Parathyroid adenoma (tissue), 2 donors: ENCODE measurements around the gene ZNF385A.

ENCODE experiments used
- H2AFZ ChIP-seq: fragments of 300-600 bp; sonication (generic); one replicate; pipeline ENCODE4 v1.7.0; 2017; ENCODE audit warnings: antibody characterized with exemption, mild to moderate bottlenecking
- H3K27ac ChIP-seq: fragments of 300-600 bp; sonication (generic); one replicate; pipeline ENCODE4 v1.7.0; 2017
- H3K27me3 ChIP-seq: fragments of 300-600 bp; sonication (generic); one replicate; pipeline ENCODE4 v1.7.0; 2017; ENCODE audit warnings: low read length; ENCODE audit not compliant: control insufficient read depth, insufficient read depth
- H3K36me3 ChIP-seq: fragments of 300-600 bp; sonication (generic); one replicate; pipeline ENCODE4 v1.7.0; 2017; ENCODE audit warnings: low read length; ENCODE audit not compliant: control insufficient read depth, insufficient read depth
- H3K4me1 ChIP-seq: fragments of 300-600 bp; sonication (generic); one replicate; pipeline ENCODE4 v1.7.0; 2017; ENCODE audit warnings: control low read depth
- H3K4me2 ChIP-seq: fragments of 300-600 bp; sonication (generic); one replicate; pipeline ENCODE4 v1.7.0; 2017; ENCODE audit warnings: low read length
- H3K4me3 ChIP-seq: fragments of 300-600 bp; sonication (generic); one replicate; pipeline ENCODE4 v1.7.0; 2017; ENCODE audit warnings: low read depth, low read length
- H3K79me2 ChIP-seq: fragments of 300-600 bp; sonication (generic); one replicate; pipeline ENCODE4 v1.7.0; 2017; ENCODE audit warnings: control low read depth
- H3K9ac ChIP-seq: fragments of 300-600 bp; sonication (generic); one replicate; pipeline ENCODE4 v1.7.0; 2017; ENCODE audit warnings: mild to moderate bottlenecking
- H3K9me3 ChIP-seq: fragments of 300-600 bp; sonication (generic); one replicate; pipeline ENCODE4 v1.7.0; 2017; ENCODE audit warnings: low read length; ENCODE audit not compliant: control insufficient read depth
- TF ChIP-seq, protein P1 (sequence below): fragments of 300-600 bp; sonication (generic); IDR thresholded peaks from one replicate; pipeline ENCODE4 v1.7.0; 2017; ENCODE audit warnings: antibody characterized with exemption, mild to moderate bottlenecking
- donor health status: primary hyperparathyroidism.

Gene ZNF385A

DNA sequence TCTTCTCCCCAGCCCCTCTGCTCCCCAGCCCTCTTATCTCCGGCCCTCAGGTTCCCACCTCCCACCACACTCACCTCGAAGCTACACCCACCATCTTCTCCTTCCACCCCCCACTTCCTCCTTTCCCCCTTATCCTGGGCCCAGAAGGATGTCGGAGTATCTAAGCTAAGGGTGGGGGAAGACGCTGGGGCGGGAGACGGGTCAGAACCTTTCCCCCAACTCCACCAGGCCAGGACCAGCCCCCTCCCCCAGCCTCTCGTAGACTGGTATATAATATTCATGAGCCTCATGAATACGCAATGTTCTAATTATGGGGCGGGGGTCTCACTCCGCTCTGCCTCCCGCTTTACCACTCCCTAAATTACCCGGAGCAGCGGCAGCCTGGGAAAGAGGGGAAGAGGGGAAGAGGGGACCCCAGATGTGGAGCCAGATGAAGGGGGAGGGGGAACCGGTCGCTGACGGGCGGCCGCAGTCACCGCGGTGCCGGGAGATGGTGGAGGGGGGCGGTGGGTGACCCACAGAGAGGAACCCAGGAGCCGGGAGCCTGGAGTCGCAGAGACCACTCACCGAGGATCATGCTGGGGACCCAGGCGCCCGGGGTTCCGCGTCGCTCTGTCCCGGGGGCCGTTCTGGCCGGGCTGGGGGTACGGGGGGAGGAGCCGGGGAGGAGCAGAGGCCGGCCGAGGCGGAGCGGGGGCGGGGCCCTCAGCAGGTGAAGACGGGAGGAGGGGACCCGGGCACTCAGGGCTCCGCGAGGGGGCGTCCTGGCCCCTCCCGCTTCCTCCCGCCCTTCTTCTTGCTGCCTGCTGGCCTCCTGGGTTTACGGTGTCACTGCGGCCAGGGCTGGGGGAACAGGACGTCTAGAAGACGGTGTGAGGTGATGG is 6.4 kb upstream of the ZNF385A start:
- Histone ChIP-seq H2AFZ (peak overlapping the region; percentile 98), H3K27ac (peak overlapping the region; percentile 59), H3K79me2 (no peaks in the 10 kb centered on the region), H3K9me3 (no peaks in the 10 kb centered on the region), H3K4me3 (peak overlapping the region; percentile 73), H3K4me2 (peak overlapping the region; percentile 89), H3K36me3 (no peaks in the 10 kb centered on the region), H3K4me1 (peaks cover 18% of the 10 kb centered on the region), H3K9ac (peak overlapping the region; percentile 50), H3K27me3 (no peaks in the 10 kb centered on the region)
- TF ChIP-seq, protein P1, sequence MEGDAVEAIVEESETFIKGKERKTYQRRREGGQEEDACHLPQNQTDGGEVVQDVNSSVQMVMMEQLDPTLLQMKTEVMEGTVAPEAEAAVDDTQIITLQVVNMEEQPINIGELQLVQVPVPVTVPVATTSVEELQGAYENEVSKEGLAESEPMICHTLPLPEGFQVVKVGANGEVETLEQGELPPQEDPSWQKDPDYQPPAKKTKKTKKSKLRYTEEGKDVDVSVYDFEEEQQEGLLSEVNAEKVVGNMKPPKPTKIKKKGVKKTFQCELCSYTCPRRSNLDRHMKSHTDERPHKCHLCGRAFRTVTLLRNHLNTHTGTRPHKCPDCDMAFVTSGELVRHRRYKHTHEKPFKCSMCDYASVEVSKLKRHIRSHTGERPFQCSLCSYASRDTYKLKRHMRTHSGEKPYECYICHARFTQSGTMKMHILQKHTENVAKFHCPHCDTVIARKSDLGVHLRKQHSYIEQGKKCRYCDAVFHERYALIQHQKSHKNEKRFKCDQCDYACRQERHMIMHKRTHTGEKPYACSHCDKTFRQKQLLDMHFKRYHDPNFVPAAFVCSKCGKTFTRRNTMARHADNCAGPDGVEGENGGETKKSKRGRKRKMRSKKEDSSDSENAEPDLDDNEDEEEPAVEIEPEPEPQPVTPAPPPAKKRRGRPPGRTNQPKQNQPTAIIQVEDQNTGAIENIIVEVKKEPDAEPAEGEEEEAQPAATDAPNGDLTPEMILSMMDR, result peak; percentile 41

DNA sequence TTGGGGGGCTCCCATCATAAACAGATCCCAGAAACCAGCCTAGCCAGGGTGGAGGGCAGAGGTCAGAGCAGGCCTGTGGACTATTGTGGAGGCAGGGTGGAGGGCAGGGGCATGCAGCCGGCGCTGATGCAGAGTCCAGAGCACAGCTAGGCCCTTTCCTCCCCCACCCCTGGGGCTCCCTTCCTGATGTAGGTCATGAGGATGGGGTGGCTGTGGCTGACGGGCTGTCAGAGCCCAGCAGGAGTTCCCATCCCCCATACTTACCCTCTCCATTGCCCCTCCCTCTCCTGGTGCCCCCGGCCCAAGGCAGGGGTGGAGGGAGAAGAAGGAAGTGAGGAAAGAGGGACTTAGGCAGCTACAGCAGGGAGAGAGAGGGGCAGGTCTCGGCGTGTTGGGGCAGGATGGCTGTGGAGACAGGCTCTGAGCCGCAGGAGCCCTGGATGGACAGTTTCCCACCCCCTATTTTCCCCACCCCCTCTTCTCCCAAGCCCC is 5.7 kb upstream of the ZNF385A start:
- TF ChIP-seq, protein P1, result no peak
- peak overlapping the region; percentile 73 for H3K4me3 ChIP-seq
- H3K4me1 ChIP-seq, result peaks cover 18% of the 10 kb centered on the region
- H3K27ac ChIP-seq, result peak overlapping the region; percentile 8
- no peaks in the 10 kb centered on the region for H3K36me3 ChIP-seq
- H3K9ac ChIP-seq, result no peak overlapping the region
- no peaks in the 10 kb centered on the region for H3K9me3 ChIP-seq
- peak overlapping the region; percentile 25 for H2AFZ ChIP-seq
- no peaks in the 10 kb centered on the region for H3K27me3 ChIP-seq
- H3K79me2 ChIP-seq, result no peaks in the 10 kb centered on the region
- peak overlapping the region; percentile 89 for H3K4me2 ChIP-seq

DNA sequence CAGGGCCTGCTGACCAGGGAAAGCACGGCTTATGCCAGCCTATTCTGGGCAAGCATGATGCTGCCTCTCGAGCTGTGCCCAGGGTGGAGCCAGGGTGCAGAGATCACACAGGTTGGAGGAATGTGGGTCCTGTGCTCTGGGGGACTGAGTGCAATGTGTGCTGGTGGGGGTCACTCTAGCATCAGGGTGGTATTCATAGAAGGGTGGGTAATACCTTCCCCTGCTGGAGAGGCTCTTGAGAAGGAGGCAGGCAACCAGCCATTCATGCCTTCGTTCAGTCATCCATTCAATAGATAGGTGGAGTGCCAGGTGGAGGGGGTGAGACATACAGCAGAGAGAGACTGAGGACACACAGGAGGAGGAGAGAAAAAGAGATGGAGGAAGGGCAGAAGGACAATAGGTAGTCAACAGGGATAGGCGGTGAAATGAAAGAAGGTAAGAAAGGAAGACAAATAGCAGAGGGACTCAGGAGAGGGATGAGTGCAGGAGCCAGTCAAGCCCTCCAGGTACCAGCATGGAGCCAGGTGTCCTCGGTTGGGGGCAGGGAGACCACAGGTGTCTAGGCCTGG is 5.2 kb upstream of the ZNF385A start:
- Histone ChIP-seq H3K4me1 (peaks cover 18% of the 10 kb centered on the region), H3K9me3 (no peaks in the 10 kb centered on the region), H3K9ac (no peak overlapping the region), H3K27ac (peak overlapping the region; percentile 8), H3K79me2 (no peaks in the 10 kb centered on the region), H3K4me3 (no peak overlapping the region), H3K4me2 (peak overlapping the region; percentile 89), H3K27me3 (no peaks in the 10 kb centered on the region), H2AFZ (no peak overlapping the region), H3K36me3 (no peaks in the 10 kb centered on the region)
- TF ChIP-seq, protein P1, result no peak

DNA sequence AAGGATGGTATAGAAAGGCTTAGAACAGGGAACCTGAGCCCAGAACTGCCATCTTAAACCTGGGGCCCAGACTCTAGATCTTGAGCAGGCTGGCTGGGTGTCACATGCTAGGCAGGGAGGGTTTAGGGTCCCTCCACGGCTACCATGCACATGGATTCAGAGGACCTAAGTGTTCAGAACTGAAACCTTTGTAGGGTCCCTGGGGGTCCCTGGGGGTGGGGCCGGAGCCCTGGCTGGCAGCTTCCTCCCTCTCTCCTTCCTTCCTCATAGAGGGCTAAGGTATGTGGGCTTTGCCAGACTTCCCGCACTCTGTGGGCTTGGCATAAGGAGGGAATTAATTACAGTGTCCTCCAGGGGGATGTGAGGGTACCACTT is 4.6 kb upstream of the ZNF385A start:
- no peaks in the 10 kb centered on the region for H3K36me3 ChIP-seq
- no peak overlapping the region for H3K4me2 ChIP-seq
- H2AFZ ChIP-seq, result no peak overlapping the region
- H3K9ac ChIP-seq, result no peak overlapping the region
- H3K4me3 ChIP-seq, result no peak overlapping the region
- H3K79me2 ChIP-seq, result no peaks in the 10 kb centered on the region
- no peaks in the 10 kb centered on the region for H3K27me3 ChIP-seq
- peaks cover 18% of the 10 kb centered on the region for H3K4me1 ChIP-seq
- TF ChIP-seq, protein P1, result no peak
- H3K9me3 ChIP-seq, result no peaks in the 10 kb centered on the region
- H3K27ac ChIP-seq, result no peak overlapping the region
